Measurements from ENCODE around the gene CTLA4. TPM values are rescaled to one million over a fixed set of nuclear protein-coding genes. Genes with fewer than 3 reads are reported as not detected.

Gene CTLA4
- total and polyA plus RNA-seq, 2 experiments from 2014 or later: not detected

- Histone ChIP-seq H3K9ac (no peak overlapping the region), H3F3A (ENCODE audit: insufficient read depth) (no peaks in the 10 kb centered on the region), H3K36me3 (ENCODE audit: low read depth) (0 out of 2 replicates have a peak, but pooled peaks cover 3% of the 10 kb centered on the region), H3K4me1 (ENCODE audit: insufficient read depth) (no peaks in the 10 kb centered on the region), H3K4me2 (ENCODE audit: unreplicated experiment) (no peak overlapping the region), H3K4me3 (no peak overlapping the region), H3K27me3 (replicated peaks; ENCODE audit: insufficient read depth) (no peaks in the 10 kb centered on the region), H3K79me2 (ENCODE audit: insufficient read depth) (no peaks in the 10 kb centered on the region), H3K27ac (no peak overlapping the region), H3K9me3 (ENCODE audit: low read depth) (peaks cover 7% of the 10 kb centered on the region), H3K9me2 (ENCODE audit: insufficient read depth) (no peaks in the 10 kb centered on the region), H2AFZ (no peak overlapping the region), H4K20me1 (ENCODE audit: insufficient read depth) (no peaks in the 10 kb centered on the region)
- TF ChIP-seq EZH2phosphoT487 (IDR thresholded peaks at IDR 0.05; ENCODE audit: insufficient read depth, low read depth) (no peak), EZH2 (IDR thresholded peaks at IDR 0.05; ENCODE audit: insufficient read depth, poor library complexity, severe bottlenecking) (no peak)
- in situ Hi-C loops (cut with MboI): no loop called here
- WGBS, 2 experiments (ENCODE audit: low coverage in 1 of 2, low lambda C conversion rate in 2 of 2, missing lambda C conversion rate in 2 of 2): 4 to 10% methylated on average over 2 of the region's 2 CpGs
- no peak for DNase-seq
These were observed 31.1 kb downstream of the CTLA4 start for GRCh38 chr2:203898657-203899056.

DNA sequence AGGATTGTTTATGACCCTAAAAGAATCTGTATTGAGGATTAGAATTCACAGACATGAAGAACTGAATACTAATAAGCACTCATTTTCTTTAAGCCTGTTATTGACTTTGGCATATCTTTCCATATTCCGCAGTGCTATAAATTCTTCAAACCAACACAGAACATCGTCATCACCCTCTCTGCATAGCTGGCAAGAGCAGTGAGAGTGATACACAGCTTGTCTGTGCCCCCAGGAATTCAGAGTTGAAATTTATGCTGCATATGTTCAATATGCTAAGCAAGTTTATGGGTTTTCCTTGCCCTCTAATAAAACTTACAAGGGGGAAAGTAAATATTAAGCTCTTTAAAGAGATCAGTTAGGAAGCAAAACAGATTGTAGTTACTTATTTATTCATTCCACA lies 32.7 kb downstream of the CTLA4 start:
- Histone ChIP-seq H3K4me3 (no peak overlapping the region), H3K9me3 (ENCODE audit: low read depth) (peaks cover 7% of the 10 kb centered on the region), H3K9ac (no peak overlapping the region), H3K36me3 (ENCODE audit: low read depth) (0 out of 2 replicates have a peak, but pooled peaks cover 3% of the 10 kb centered on the region), H4K20me1 (ENCODE audit: insufficient read depth) (no peaks in the 10 kb centered on the region), H3K27ac (no peak overlapping the region), H3F3A (ENCODE audit: insufficient read depth) (no peaks in the 10 kb centered on the region), H3K27me3 (replicated peaks; ENCODE audit: insufficient read depth) (no peaks in the 10 kb centered on the region), H3K4me2 (ENCODE audit: unreplicated experiment) (no peak overlapping the region), H2AFZ (no peak overlapping the region), H3K79me2 (ENCODE audit: insufficient read depth) (no peaks in the 10 kb centered on the region), H3K9me2 (ENCODE audit: insufficient read depth) (no peaks in the 10 kb centered on the region), H3K4me1 (ENCODE audit: insufficient read depth) (no peaks in the 10 kb centered on the region)
- 53 to 54% methylated on average over 2 of the region's 2 CpGs for WGBS, 2 experiments (ENCODE audit: low coverage in 1 of 2, low lambda C conversion rate in 2 of 2, missing lambda C conversion rate in 2 of 2)
- no peak for DNase-seq
- in situ Hi-C loops (cut with MboI): no loop called here
- TF ChIP-seq EZH2phosphoT487 (IDR thresholded peaks at IDR 0.05; ENCODE audit: insufficient read depth, low read depth): no peak

GRCh38 chr2:203904022-203904421 lies 36.5 kb downstream of the CTLA4 start:
- no peak overlapping the region for H3K4me3 ChIP-seq
- peak; percentile 16 for DNase-seq
- WGBS, 2 experiments (ENCODE audit: low coverage in 1 of 2, low lambda C conversion rate in 2 of 2, missing lambda C conversion rate in 2 of 2): 25% methylated on average over 4 of the region's 4 CpGs
- no peak overlapping the region for H2AFZ ChIP-seq
- no peaks in the 10 kb centered on the region for H4K20me1 ChIP-seq (ENCODE audit: insufficient read depth)
- no peak overlapping the region for H3K27ac ChIP-seq
- peaks cover 7% of the 10 kb centered on the region for H3K9me3 ChIP-seq (ENCODE audit: low read depth)
- no peak overlapping the region for H3K9ac ChIP-seq
- H3K79me2 ChIP-seq (ENCODE audit: insufficient read depth): no peaks in the 10 kb centered on the region
- no peak overlapping the region for H3K4me2 ChIP-seq (ENCODE audit: unreplicated experiment)
- no peaks in the 10 kb centered on the region for H3K27me3 ChIP-seq (replicated peaks; ENCODE audit: insufficient read depth)
- H3K36me3 ChIP-seq (ENCODE audit: low read depth): 0 out of 2 replicates have a peak, but pooled peaks cover 3% of the 10 kb centered on the region
- TF ChIP-seq EZH2 (IDR thresholded peaks at IDR 0.05; ENCODE audit: insufficient read depth, poor library complexity, severe bottlenecking): no peak
- no peak for TF ChIP-seq EZH2phosphoT487 (IDR thresholded peaks at IDR 0.05; ENCODE audit: insufficient read depth, low read depth)
- in situ Hi-C loops (cut with MboI): no loop called here
- peaks cover 5% of the 10 kb centered on the region for H3K4me1 ChIP-seq (ENCODE audit: insufficient read depth)
- H3K9me2 ChIP-seq (ENCODE audit: insufficient read depth): no peaks in the 10 kb centered on the region
- peaks cover 8% of the 10 kb centered on the region for H3F3A ChIP-seq (ENCODE audit: insufficient read depth)

DNA sequence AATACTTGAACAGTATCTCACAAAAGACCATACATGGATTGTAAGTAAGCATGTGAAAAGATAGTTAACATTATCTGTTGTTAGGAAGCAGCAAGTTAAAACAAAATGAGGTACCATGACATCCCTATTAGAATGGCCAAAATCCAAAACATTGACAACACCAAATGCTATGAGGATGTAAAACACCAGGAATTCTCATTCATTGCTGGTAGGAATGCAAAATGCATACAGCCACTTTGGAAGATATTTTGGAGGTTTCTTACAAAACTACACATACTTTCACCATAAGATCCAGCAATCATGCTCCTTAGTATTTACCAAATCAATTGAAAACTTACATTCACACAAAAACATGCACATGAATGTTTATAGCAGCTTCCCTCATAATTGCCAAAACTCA lies 38.1 kb downstream of the CTLA4 start:
- TF ChIP-seq EZH2 (IDR thresholded peaks at IDR 0.05; ENCODE audit: insufficient read depth, poor library complexity, severe bottlenecking) (no peak), EZH2phosphoT487 (IDR thresholded peaks at IDR 0.05; ENCODE audit: insufficient read depth, low read depth) (no peak)
- DNase-seq: peak; percentile 39
- H2AFZ ChIP-seq: no peak overlapping the region
- peaks cover 14% of the 10 kb centered on the region for H3F3A ChIP-seq (ENCODE audit: insufficient read depth)
- H3K36me3 ChIP-seq (ENCODE audit: low read depth): 0 out of 2 replicates have a peak, but pooled peaks cover 3% of the 10 kb centered on the region
- in situ Hi-C loops (cut with MboI): no loop called here
- no peak overlapping the region for H3K9ac ChIP-seq
- peaks cover 16% of the 10 kb centered on the region for H3K4me1 ChIP-seq (ENCODE audit: insufficient read depth)
- H3K79me2 ChIP-seq (ENCODE audit: insufficient read depth): no peaks in the 10 kb centered on the region
- H3K27me3 ChIP-seq (replicated peaks; ENCODE audit: insufficient read depth): no peaks in the 10 kb centered on the region
- peaks cover 7% of the 10 kb centered on the region for H3K9me3 ChIP-seq (ENCODE audit: low read depth)
- H3K4me2 ChIP-seq (ENCODE audit: unreplicated experiment): no peak overlapping the region
- H3K27ac ChIP-seq: no peak overlapping the region
- H4K20me1 ChIP-seq (ENCODE audit: insufficient read depth): no peaks in the 10 kb centered on the region
- no peak overlapping the region for H3K4me3 ChIP-seq
- H3K9me2 ChIP-seq (ENCODE audit: insufficient read depth): no peaks in the 10 kb centered on the region
